ENCODE data around the gene LYPD6B. TPM values are rescaled to one million over a fixed set of nuclear protein-coding genes. Genes with fewer than 3 reads are reported as not detected.
A peak's percentile ranks its signal among the peaks of the same experiment; 100 is the strongest.

LYPD6B gene
- total RNA-seq, 1 experiment from 2014 or later: 35.8 TPM

DNA sequence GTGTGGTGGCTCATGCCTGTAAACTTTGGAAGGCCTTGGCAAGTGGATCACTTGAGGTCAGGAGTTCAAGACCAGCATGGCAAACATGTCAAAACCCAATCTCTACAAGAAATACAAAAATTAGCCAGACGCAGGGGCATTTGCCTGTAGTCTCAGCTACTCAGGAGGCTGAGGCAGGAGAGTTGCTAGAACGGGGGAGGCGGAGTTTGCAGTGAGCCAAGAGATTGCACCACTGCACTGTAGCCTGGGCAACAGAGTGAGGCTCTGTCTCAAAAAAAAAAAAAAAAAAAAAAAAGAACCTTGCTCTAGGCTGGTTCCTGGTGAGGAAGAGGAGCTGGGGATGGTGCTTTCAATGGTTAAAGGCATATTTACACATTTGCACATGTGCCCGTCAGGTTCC lies 129.4 kb downstream of the LYPD6B start:
- intact Hi-C loops (cut with micrococcal nuclease; ENCODE audit: unreplicated experiment): loop anchor here (5.0 kb wide), 2 partner anchors 54 to 146 kb away; no protein-coding TSS in a partner anchor
- H3K9me3 ChIP-seq: peaks cover 16% of the 10 kb centered on the region
- no peaks in the 10 kb centered on the region for H3K36me3 ChIP-seq (ENCODE audit: control insufficient read depth, insufficient read depth, low read length)
- CTCF ChIA-PET: no interaction called here
- H3K4me1 ChIP-seq: peaks cover 38% of the 10 kb centered on the region
- TF ChIP-seq, protein P1, sequence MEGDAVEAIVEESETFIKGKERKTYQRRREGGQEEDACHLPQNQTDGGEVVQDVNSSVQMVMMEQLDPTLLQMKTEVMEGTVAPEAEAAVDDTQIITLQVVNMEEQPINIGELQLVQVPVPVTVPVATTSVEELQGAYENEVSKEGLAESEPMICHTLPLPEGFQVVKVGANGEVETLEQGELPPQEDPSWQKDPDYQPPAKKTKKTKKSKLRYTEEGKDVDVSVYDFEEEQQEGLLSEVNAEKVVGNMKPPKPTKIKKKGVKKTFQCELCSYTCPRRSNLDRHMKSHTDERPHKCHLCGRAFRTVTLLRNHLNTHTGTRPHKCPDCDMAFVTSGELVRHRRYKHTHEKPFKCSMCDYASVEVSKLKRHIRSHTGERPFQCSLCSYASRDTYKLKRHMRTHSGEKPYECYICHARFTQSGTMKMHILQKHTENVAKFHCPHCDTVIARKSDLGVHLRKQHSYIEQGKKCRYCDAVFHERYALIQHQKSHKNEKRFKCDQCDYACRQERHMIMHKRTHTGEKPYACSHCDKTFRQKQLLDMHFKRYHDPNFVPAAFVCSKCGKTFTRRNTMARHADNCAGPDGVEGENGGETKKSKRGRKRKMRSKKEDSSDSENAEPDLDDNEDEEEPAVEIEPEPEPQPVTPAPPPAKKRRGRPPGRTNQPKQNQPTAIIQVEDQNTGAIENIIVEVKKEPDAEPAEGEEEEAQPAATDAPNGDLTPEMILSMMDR (IDR thresholded peaks at IDR 0.05; ENCODE audit: insufficient read depth in 1 of 2, low read depth in 1 of 2, low read length in 1 of 2, severe bottlenecking in 1 of 2, unreplicated experiment in 1 of 2): no peak
- BruUV-seq (replicated peaks): no TSS peak
- H3K9me3 Mint-ChIP-seq (ENCODE audit: unreplicated experiment): peaks cover 11% of the 10 kb centered on the region
- POLR2A ChIA-PET: interaction anchor here (0.7 kb wide), 1 partner anchor 419 kb away, joined by 9 read pairs; no protein-coding TSS in a partner anchor
- H3K27ac Mint-ChIP-seq (ENCODE audit: unreplicated experiment): peak overlapping the region; percentile 25
- peaks cover 12% of the 10 kb centered on the region for H3K36me3 Mint-ChIP-seq (ENCODE audit: insufficient read depth, unreplicated experiment)
- peaks cover 33% of the 10 kb centered on the region for H3K4me1 Mint-ChIP-seq (ENCODE audit: low read depth, unreplicated experiment)
- H3K27me3 ChIP-seq (replicated peaks; ENCODE audit: control insufficient read depth, insufficient read depth, low read length): no peaks in the 10 kb centered on the region
- DNase-seq: no peak
- no peaks in the 10 kb centered on the region for H3K27me3 Mint-ChIP-seq (ENCODE audit: insufficient read depth, unreplicated experiment)
- H3K4me3 ChIP-seq (ENCODE audit: low read depth, low read length): no peak overlapping the region
- H3K4me3 Mint-ChIP-seq (ENCODE audit: unreplicated experiment): no peak overlapping the region

DNA sequence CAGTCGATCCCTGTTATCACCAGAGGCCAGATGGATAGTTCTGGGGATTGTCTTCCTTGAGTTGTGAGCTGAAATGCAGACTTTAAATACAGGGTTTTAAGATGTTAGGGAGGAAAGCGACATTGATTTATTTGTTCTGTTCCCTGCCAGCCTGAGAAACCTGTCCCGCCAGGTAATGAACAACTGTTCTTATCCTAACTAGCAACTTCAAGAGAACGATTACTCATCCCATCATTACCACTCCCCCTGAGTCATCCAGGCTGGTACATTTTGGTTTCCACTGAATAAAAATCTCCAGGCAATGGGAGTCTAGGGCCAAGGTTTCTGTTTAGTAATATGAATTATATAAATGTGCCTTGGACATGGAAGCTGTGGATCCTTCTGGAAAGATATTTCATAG lies 131.2 kb downstream of the LYPD6B start:
- Histone ChIP-seq H3K4me3 (ENCODE audit: low read depth, low read length) (no peak overlapping the region), H3K36me3 (ENCODE audit: control insufficient read depth, insufficient read depth, low read length) (no peaks in the 10 kb centered on the region), H3K4me1 (peaks cover 37% of the 10 kb centered on the region), H3K27me3 (replicated peaks; ENCODE audit: control insufficient read depth, insufficient read depth, low read length) (no peaks in the 10 kb centered on the region), H3K9me3 (peaks cover 13% of the 10 kb centered on the region)
- TF ChIP-seq, protein P1 (IDR thresholded peaks at IDR 0.05; ENCODE audit: insufficient read depth in 1 of 2, low read depth in 1 of 2, low read length in 1 of 2, severe bottlenecking in 1 of 2, unreplicated experiment in 1 of 2): no peak
- peak; percentile 77 to 78 for DNase-seq
- intact Hi-C loops (cut with micrococcal nuclease; ENCODE audit: unreplicated experiment): loop anchor here (1.0 to 5.0 kb wide), 4 partner anchors 25 to 147 kb away; no protein-coding TSS in a partner anchor
- Mint-ChIP-seq H3K9me3 (ENCODE audit: unreplicated experiment) (peaks cover 11% of the 10 kb centered on the region), H3K4me1 (ENCODE audit: low read depth, unreplicated experiment) (peaks cover 33% of the 10 kb centered on the region), H3K4me3 (ENCODE audit: unreplicated experiment) (peak overlapping the region; percentile 52), H3K36me3 (ENCODE audit: insufficient read depth, unreplicated experiment) (peaks cover 12% of the 10 kb centered on the region), H3K27ac (ENCODE audit: unreplicated experiment) (peak overlapping the region; percentile 87), H3K27me3 (ENCODE audit: insufficient read depth, unreplicated experiment) (no peaks in the 10 kb centered on the region)
- CTCF ChIA-PET: interaction anchor here (0.9 kb wide), 1 partner anchor 152 kb away, joined by 3 read pairs; no protein-coding TSS in a partner anchor
- POLR2A ChIA-PET: interaction anchor here (1.7 kb wide), 1 partner anchor 9 kb away, joined by 6 read pairs; no protein-coding TSS in a partner anchor
- BruUV-seq (replicated peaks): no TSS peak

DNA sequence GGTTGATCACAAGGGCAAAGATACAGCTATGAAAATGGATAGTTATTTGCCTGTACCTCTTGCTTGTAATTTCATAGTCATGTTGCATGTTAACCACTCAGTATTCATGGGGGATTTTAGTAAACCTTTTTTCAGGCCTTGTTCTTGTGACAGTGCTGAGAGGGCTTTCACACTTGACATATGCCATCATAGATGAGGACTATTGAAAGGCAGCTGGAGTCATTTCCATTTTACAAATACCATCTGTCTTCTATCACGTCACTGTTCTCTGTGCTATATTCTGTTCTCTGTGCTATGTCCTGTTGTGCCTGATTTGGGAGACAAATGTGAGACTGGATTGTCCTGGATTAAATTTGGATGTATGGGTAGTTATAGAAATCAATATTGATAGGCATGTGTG lies 131.7 kb downstream of the LYPD6B start:
- Histone ChIP-seq H3K9me3 (peaks cover 10% of the 10 kb centered on the region), H3K4me1 (peaks cover 37% of the 10 kb centered on the region), H3K36me3 (ENCODE audit: control insufficient read depth, insufficient read depth, low read length) (no peaks in the 10 kb centered on the region), H3K4me3 (ENCODE audit: low read depth, low read length) (no peak overlapping the region), H3K27me3 (replicated peaks; ENCODE audit: control insufficient read depth, insufficient read depth, low read length) (no peaks in the 10 kb centered on the region)
- Mint-ChIP-seq H3K36me3 (ENCODE audit: insufficient read depth, unreplicated experiment) (peaks cover 12% of the 10 kb centered on the region), H3K27ac (ENCODE audit: unreplicated experiment) (peak overlapping the region; percentile 87), H3K4me1 (ENCODE audit: low read depth, unreplicated experiment) (peaks cover 33% of the 10 kb centered on the region), H3K4me3 (ENCODE audit: unreplicated experiment) (no peak overlapping the region), H3K27me3 (ENCODE audit: insufficient read depth, unreplicated experiment) (no peaks in the 10 kb centered on the region), H3K9me3 (ENCODE audit: unreplicated experiment) (peaks cover 11% of the 10 kb centered on the region)
- BruUV-seq (replicated peaks): no TSS peak
- DNase-seq: no peak
- POLR2A ChIA-PET: interaction anchor here (1.7 kb wide), 1 partner anchor 10 kb away, joined by 6 read pairs; no protein-coding TSS in a partner anchor
- intact Hi-C loops (cut with micrococcal nuclease; ENCODE audit: unreplicated experiment): loop anchor here (2.0 kb wide), 1 partner anchor 25 kb away; no protein-coding TSS in a partner anchor
- CTCF ChIA-PET: no interaction called here
- TF ChIP-seq, protein P1 (IDR thresholded peaks at IDR 0.05; ENCODE audit: insufficient read depth in 1 of 2, low read depth in 1 of 2, low read length in 1 of 2, severe bottlenecking in 1 of 2, unreplicated experiment in 1 of 2): no peak

All from Caco-2 (cell line).